Iris pigment epithelial cell (primary cell): ENCODE measurements around the gene CHD5.

Experiments used
- DNase-seq: peaks from one replicate; pipeline ENCODE4 v3.0.0-alpha.2; 2011; ENCODE audit warnings: low read depth

The CHD5 gene

DNA sequence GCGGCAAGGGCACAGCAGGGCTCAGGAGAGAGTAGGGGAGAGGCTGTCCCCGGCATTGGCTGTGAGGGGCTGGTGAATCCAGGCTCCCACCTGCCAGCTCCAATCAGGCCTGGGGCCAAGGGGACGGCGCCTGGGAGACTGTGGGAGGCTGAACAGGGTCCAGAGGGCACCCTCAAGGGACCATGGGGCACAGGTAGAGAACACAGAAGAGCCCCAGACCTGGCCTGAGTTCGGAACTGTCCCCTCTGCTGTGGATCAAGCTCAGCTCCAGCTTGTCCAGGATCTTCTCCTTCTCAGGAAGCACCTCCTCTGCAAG lies 67.5 kb downstream of the CHD5 start:
- no peak for DNase-seq

DNA sequence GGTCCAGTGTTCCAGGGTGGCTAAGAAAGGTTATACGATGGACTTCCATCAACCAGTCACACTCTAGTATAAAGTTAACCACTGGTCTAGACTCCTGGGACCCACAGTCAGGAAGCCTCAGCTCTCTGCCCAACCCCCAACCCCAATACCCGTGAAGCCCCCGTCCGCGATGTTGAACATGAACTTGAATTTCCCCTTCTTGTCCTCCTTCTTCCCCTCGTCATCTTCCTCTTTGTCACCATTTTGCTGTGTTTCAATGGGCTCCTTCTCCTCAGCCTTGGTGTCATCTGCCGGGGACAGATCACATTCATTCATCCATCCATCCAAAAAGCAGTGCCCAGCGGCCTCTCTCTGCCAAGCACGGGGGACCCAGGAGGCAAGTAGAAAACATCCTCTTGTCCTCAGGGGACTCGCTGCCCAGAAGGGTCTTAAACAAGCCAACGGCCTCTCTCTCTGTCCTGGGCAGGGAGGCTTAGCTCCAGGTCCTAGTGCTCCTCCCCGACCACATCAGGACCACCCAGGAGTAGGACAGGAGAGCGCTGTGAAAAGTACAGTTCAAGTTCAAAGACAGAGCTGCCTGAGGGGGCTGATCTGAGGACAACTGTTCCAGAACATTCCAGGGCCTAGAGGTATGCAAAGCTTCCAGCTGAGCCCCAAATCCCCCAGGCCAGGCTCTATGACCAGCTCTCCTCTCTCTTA lies 68.0 kb downstream of the CHD5 start:
- DNase-seq = no peak

DNA sequence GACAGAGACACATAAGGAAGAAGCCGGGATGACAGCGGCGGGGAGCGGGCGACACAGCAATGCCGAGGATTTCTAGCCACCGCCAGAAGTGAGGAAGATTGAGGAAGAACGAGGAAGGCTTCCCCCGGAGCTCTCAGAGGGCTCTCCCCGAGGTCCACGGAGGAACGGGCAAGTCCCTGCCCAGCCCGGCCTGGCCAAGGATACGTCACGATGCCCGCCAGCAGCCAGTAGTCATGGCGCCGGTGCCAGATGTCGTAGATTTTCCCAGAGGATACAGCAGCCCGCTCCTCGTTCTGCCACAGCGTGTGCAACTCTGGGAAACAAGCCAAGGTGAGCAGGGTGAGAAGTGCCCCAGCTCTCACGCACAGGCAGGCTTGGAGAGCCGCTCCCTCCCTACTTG lies 68.5 kb downstream of the CHD5 start:
- DNase-seq = no peak

DNA sequence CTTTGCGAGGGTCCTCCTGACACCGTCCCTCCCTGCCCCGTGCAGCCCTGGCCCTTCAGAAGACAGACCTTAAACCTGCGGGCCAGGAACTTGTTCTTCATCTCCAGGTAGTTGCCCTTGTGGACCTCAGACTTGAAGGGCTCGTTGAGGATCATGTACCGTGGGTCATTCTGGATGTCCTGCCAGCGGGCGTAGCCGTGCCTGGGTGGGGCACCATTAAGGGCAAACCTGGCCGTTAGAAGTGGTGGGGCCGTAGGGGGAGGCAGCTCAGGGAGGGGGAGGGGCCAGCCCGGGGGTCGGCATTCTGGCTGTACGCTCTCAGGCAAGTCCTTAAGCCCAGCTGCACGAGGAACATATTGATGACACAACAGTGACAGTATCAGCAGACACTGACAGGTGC lies 69.8 kb downstream of the CHD5 start:
- no peak for DNase-seq

DNA sequence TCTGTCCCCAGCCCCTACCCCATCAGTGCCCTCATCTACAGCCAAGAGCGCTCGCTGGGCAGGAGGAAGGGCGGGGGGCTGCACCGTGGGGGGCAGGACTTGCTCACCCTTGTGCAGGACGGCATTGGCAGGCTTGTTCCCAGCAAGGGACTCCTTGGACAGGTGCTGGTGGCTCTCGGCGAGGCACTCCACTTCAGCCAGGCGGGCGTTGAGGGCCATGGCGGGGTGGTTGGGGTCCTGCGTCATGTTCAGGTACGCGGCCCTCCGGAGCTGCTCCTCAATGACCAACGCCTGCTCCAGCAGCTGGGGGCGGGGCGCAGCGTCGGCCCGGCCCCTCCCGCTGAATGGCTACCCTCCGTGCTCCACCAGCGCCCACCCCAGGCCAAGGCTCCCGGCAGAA lies 70.4 kb downstream of the CHD5 start:
- no peak for DNase-seq

DNA sequence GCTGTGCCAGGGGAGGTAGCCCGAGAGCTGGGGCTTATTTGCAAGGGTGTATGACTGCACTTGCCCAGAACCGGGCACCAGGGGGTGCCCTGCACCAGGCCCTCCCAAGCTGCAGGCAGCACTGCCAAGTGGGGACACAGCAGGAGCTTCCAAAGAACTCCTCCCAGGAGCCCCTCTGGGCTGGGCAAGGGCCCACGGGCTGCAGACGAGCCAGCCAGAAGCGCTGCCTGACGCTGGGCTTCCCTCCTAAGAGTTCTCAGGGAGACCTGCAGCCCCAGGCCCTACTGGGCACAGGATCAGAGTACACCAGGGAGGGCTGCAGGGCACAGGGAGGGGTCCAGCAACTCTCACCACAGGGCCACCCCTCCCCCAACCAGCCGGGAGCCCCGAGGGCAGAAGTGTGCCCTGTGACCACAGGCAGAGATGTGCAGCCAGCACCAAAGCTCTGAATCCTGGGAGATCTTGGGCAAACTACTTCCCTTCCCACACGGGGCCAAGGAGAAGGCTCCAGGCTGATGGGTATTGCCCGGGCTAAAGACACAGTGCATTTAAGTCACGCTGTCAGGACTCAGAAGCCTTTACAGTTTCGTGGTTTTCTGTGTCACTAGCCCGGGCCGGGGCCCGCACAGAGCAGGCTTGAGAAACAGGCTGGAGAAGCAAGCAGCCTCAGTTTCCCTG lies 71.0 kb downstream of the CHD5 start:
- peak; percentile 65 for DNase-seq

DNA sequence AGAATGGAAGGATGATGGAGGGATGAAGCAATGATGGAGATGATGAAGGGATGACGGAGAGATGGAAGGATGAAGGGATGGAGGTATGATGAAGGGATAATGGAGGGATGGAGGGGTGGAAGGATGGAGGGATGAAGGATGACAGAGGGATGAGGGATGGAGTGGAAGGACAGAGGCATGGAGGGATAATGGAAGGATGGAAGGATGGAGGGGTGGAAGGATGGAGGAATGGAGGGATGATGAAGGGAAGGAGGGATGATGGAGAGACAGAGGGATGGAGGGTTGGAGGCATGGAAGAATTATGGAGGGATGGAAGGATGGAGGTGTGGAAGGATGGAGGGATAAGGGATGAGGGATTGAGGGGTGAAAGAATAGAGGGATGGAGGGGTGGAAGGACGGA lies 71.6 kb downstream of the CHD5 start:
- no peak for DNase-seq

DNA sequence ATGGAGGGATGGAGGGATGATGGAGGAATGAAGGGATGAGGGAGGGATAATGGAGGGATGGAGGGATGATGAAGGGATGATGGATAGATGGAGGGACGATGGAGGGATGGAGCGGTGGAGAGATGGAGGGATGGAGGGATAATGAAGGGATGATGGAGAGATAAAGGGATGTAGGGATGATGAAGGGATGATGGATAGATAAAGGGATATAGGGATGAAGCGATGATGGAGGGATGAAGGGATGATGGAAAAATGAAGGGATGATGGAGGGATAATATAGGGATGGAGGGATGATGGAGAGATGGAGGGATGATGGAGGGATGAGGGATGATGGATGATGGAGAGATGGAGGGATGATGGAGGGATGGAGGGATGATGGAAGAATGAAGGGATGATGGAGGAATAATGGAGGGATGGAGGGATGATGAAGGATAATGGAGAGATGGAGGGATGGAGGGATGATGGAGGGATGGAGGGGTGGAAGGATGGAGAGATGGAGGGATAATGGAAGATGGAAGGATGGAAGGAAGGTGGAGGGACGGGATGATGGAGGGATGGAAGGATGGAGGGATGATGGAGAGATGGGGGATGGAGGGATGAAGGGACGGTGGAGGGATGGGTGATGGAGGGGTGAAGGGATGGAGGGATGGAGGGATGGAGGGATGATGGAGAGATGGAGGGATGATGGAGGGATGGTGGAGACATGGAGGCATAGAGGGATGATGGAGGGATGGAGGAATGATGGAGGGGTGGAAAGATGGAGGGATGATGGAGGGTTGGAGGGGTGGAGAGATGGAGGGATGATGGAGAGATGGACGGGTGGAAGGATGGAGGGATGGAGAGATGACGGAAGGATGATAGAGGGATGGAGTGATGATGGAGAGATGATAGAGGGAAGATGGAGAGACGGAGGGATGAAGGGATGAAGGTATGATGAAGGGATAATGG lies 72.4 kb downstream of the CHD5 start:
- no peak for DNase-seq

DNA sequence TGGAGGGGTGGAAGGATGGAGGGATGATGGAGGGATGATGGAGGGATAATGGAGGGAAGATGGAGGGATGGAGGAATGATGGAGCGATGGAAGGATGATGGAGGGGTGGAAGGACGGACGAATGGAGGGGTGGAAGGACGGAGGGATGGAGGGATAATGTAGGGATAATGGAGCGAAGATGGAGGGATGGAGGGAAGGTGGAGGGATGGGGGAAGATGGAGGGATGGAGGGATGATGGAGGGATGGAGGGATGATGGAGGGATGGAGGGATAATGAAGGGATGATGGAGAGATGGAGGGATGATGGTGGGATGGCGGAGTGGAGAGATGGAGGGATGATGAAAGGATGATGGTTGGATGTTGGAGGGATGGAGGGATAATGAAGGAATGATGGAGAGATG lies 73.1 kb downstream of the CHD5 start:
- DNase-seq = no peak

DNA sequence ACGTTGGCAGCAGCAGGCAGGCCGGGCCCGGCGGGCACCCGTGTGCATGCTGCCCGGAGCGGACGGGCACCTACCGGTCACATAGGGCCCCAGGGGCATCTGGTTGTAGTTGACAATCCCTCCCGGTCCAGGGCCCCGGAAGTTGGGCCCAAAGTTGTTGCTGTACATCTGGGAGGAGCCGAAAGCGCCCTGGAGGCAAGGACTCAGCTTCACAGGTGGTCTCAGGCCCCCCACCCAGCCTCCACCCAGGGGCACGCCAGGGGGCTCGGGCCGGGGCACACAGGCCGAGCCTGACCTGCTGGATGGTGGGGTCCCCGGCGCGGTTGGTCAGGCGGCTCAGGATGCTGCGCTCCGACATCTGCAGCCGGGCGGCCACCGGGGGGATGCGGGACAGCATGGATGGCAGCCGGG lies 73.8 kb downstream of the CHD5 start:
- DNase-seq = no peak

DNA sequence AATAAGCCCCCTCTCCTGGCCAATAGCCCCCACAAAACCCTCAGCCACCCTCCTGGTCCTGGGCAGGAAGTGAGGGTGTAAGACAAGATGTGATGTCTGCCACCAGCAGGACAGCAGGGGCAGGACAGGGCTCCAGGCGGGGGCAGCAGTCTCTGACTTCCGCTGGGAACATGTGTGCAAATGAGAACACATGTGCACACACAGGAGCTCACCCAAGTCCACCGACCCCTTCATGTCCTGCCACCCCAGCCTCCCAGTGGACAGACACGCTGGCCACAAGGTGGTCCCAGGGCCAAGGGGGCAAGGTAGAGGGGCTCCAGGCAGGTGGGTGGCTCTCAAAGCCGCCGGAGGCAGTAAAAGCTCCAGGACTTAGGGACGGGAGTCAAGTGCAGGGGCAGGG lies 74.4 kb downstream of the CHD5 start:
- DNase-seq = no peak

DNA sequence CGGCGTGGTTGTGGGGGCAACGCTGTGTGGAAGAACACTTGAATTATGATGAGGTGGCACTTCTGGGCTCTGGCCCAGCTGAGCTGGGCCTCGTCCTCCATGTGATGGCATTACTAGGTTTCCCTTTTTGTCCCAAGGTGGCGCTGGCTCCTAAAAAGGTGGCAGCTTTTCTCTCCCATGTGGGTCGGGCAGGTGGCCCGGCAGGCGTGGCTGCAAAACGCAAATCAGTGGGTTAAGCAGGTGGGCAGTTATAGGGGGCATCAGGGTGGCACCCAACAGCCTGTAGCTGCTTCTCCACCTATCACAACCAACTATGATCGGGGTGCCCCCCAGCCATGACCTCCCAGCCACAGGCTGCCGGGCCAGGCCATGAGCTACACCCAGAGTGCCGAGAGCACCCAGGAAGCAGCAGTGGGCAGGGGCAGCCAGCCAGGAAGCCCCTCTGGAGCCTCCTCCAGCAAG lies 74.9 kb downstream of the CHD5 start:
- no peak for DNase-seq

DNA sequence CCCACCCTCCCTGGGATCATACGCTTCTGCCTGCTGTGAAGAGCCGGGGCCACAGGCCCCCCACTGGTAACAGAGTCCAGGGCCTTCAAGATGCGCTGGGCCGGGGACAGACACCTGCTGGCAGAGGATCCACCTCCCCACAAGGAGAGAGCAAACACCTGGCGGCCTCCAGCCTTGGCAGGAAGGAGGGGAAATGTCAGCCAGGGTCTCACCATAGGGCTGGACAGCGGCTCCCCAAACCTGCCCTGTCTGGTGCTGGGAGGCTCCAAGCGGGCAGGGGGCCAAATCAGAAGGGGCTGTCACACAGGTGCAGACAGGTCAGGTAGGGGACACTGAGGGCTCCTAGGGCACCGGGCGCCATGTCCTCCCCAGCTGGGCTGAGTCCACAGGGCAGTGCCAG lies 75.5 kb downstream of the CHD5 start:
- DNase-seq = no peak

DNA sequence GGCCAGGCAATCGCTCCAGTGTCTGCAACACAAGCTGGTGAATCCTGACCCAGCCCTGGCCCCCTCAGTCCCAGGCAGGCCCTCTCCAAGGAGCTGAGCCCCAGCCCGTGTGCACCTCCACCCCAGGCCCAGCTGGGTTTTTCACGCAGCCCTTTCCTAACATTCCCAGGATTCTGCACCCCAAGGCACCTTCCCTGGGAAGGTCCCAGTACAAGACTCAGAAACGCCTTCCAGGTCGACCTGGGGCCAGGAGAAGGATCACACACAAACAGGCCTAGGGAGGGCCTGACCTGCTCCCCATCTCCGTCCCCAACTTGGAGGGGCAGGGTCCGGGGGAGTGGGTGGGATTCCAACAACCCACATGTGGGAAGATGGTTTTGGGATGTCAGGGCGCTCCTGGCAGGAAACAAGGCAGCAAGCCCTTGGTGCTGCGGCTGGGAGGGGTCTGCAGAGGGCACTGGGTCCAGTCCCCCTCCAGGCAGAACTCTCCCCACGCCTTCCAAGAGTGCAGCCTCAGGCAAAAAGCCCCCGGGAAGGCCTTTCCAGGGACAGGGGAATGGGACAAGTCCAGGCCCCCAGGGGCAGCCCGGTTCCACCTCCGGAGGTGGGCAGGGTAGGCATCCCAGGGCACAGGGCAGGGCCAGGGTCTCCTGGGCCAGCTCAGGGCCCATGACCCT lies 76.1 kb downstream of the CHD5 start:
- no peak for DNase-seq

DNA sequence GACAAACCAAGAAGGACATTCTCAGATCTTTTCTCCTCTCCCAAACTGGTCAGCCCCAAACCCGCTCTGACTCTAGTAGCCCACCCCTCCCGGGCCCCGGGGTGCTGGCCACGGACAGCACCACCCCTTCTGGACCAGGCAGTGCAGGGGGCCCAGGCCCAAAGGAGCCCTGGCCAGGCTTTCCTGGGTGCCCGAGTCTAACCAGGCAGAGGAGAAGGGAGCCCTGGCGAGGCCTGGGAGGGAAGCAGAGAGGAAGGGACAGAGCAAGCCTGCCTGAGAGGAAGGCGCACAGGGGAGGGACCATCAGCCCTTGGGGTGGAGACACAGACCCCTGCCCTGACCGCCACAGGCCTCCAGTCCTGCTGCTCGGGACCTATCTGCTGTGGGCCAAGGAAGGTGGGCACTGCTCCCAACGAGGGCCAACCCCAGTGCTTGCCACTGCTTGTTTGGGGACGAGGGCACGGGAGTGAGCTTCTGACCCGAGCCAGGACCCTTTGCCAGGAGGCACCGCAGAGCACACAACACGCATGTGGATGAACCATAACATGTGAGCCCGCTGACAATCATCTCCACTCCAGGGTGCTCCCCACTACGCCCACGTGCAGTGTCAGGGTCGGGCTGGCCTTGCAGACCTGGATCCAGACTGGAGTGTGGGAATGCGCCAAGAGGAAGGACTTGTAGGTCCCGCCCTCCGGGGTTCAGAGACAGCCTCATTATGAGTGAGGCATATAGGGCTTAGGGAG lies 76.8 kb downstream of the CHD5 start:
- no peak for DNase-seq

DNA sequence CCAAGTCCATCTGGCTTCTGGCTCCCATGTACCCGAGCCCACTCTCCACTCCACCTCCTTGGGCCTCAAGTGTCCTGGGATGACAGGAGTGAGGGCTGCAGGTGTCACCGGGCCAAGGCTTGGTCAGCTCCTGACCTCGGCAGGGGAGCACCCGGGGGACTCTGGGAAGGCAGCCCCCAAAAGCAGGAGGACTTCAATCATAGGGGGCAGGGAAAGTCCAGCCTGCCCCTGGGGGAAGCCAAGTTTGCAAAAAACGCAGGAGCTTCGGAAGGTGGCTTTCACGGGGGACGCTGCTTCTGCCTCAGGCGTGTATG lies 77.6 kb downstream of the CHD5 start:
- no peak for DNase-seq

DNA sequence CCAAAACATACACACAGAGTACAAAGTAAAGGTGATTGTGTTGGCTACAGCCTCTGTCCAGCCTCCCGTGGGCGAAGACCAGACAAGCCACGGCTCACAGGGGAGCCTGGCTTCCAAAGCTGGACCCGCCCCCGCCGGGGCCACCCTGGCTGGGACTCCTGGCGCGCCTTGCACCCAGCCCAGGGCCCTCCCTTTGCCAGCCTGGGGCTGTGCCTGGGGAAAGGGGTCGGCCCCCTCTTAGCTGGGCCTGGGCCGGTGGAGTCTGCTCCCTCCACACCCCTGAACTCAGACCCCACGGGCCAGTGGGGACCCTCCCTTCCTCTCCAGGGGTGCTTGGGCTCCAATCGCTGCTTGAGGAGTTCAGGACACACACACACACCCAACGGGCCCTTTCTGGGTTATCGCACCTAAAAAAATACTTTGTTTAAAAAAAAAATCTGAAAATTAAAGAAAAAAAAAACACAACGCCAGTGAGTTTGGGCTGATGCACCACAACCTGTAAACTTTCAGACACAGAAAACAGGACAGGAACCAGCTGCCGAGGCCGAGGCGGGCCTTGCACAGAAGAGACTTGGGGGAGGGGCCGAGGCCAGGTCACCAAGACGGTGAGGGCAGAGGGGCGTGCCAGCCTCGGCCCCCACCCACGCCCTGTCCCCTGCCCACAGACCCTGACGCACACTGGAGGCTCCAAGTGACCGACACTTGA lies 78.1 kb downstream of the CHD5 start:
- DNase-seq = no peak

DNA sequence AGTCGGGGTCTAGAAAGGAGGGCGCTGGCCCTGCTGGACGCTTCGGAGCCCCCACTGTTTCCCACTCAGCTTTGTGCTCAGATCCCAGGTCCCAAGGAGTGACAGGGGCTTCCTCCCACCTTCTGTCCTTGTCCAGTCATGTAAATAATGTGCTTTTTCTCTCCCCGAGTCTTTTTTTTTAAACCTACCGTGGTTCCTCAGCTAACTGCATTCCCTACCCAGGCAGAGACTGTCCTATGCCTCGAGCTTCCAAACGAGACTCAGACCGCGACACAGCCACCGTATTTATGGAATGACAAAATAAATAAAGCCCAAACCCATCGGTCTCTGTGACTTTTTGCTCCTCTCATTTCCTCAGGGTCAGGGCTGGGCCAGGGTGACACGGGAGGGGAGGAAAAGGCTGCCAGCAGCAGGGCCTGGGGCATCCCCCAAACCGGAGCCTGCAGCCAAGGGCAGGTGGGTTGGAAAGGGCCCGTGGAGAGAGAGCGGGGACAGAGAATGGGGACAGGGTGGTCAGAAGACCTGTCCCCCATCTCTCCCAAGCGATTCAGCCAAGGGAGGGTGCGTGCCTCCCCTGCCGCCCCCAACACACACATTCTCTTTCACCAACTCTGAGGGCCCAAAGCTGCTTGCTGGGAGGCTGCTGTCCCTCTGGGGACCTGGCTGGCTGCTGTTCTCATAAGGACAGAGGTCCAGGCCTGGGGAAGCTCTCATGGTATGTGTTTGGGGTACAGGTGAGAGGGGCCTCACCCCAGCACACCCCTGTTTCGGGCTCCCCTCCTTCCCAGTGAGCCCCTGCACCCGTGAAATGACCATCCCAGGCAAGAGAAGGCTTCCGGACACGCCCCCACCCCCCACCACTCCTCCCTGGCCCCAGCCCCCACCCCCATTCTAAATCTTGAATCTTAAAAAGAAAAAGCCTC lies 79.0 kb downstream of the CHD5 start:
- no peak for DNase-seq

DNA sequence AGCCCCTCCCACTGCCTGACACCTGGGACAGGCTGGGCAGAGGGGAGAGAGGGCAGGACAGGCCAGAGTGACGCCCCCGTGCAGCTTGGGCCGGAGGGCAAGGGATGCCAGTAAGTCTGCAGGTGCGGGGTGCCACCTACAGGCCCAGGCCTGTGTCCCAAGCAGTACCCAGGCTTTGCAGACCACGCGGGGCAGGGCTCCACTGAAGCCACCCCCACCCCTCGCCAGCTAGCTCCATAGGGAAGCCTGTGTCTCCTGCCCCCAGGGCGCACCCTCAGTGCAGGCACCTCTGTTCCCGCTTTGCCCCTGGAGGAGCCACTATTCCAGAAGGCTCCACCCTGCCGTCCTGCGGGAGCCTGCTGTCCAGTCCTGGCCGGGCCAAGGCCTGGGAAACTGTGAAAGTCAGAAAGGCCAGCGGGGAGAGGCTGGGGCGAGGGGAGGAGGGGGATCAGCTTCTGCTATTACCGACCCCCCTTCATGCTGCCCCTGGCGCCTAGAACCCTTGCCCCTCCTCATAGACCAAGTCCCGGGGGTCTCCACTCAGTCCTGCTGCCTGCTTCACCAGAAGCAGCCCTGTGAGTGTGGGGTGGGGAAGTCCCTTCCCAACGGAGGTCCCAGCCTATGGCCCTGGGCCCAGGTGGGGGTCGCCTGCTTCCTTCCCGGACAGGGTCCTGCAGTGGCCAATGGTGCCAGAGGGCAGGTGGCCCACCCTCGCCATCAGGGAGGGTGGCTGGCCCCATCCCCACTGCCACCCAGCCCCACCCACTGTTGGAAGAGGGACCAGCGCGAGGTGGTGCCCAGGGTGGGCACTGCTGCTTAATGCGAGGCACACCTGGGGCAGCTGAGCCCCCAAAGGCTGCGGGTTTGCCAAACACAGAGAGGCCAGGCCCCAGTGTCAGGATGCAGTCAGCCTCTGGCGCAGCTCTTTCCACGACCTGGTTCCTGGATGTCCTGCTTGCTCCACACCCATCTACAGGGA lies 80.0 kb downstream of the CHD5 start:
- no peak for DNase-seq
